Psoas muscle (tissue), 8 donors: Measurements from ENCODE around the gene TOP3A. TPM values are rescaled to one million over a fixed set of nuclear protein-coding genes. Genes with fewer than 3 reads are reported as not detected.

Source experiments
- ATAC-seq, 4 donors: fragments of 200-7000 bp; cut with Tn5 transposase; one replicate each; pipeline ENCODE4 v1.9.1; 2020; ENCODE audit warnings: moderate library complexity in 3 of 4, mild to moderate bottlenecking in 2 of 4
- DNase-seq, 2 donors: peaks; one replicate each; pipeline ENCODE4 v3.0.0-alpha.2; 2020
- H3K27ac ChIP-seq: fragments of 200-600 bp; one replicate; pipeline ENCODE4 v1.8.0; 2022
- H3K27me3 ChIP-seq, 3 donors: fragments of 200-600 bp in 1 of 3; one replicate each; pipeline versions ENCODE4 v1.6.1 to v1.8.0; 2013 to 2022; ENCODE audit warnings: low read length in 2 of 3, mild to moderate bottlenecking in 2 of 3, moderate library complexity in 1 of 3; ENCODE audit not compliant: insufficient read depth in 3 of 3
- H3K36me3 ChIP-seq, 2 donors: fragments of 200-600 bp in 1 of 2; one replicate each; pipeline versions ENCODE4 v1.6.1 to v1.8.0; 2013 to 2022; ENCODE audit warnings: low read depth in 1 of 2, mild to moderate bottlenecking in 1 of 2, moderate library complexity in 1 of 2; ENCODE audit not compliant: insufficient read depth in 1 of 2
- H3K4me1 ChIP-seq: fragments of 200-600 bp; one replicate; pipeline ENCODE4 v1.8.0; 2022
- H3K4me3 ChIP-seq: fragments of 200-600 bp; one replicate; pipeline ENCODE4 v1.8.0; 2022; ENCODE audit warnings: mild to moderate bottlenecking
- H3K9me3 ChIP-seq: fragments of 200-600 bp; one replicate; pipeline ENCODE4 v1.8.0; 2022
- CTCF ChIP-seq: fragments of 200-600 bp; IDR thresholded peaks from one replicate; pipeline ENCODE4 v1.8.0; 2022; ENCODE audit warnings: antibody characterized with exemption
- WGBS, 3 donors: extraction: QIAGEN DNeasy Blood & Tissue Kit; methylation state at CpG; one replicate each; pipeline versions ENCODE4 v1.1.6 to v1.1.7; 2013; 5-methylcytosine and 5-hydroxymethylcytosine counted together
- intact Hi-C, 2 donors: fragments of 100-400 bp; cut with DNase I; formaldehyde crosslinking; loops; one replicate each; pipeline versions ENCODE4 v1.11.0 to v1.14.2; 2022
- polyA plus RNA-seq, 3 donors: library from polyadenylated mRNA; stranded (reverse); fragments of 200-250 nt; gene quantifications; one replicate each; pipeline ENCODE4 v1.2.3, GENCODE V29; 2013
- total RNA-seq, 4 donors: library from RNA; stranded (reverse); fragmentation: NEBNext Ultra II Directional in 2 of 4; extraction: Animal tissue kit (Norgen Biotek cat#: 25700) in 2 of 4; gene quantifications; one replicate each; pipeline versions ENCODE4 v1.2.1 to v1.2.4, GENCODE V29; 2021 to 2023
- donor health status: healthy with polysubstance abuse.
- donor health status: DM: no; HTN: no; CAD: no; lungs with moderate emphysema.
- donor health status: Bipolar disorder and iron deficiency.
- donor health status: healthy.
- donor health status: DM: yes; HTN: yes; CAD: no.
- donor health status: DM: no; HTN: no; CAD: no.
- donor health status: DM: no; HTN: no; CAD: no.
- donor health status: DM: yes; HTN: yes; CAD: no.

Gene TOP3A
- total and polyA plus RNA-seq, 7 donors = 8.8 to 24.3 (median 13.6) TPM

DNA sequence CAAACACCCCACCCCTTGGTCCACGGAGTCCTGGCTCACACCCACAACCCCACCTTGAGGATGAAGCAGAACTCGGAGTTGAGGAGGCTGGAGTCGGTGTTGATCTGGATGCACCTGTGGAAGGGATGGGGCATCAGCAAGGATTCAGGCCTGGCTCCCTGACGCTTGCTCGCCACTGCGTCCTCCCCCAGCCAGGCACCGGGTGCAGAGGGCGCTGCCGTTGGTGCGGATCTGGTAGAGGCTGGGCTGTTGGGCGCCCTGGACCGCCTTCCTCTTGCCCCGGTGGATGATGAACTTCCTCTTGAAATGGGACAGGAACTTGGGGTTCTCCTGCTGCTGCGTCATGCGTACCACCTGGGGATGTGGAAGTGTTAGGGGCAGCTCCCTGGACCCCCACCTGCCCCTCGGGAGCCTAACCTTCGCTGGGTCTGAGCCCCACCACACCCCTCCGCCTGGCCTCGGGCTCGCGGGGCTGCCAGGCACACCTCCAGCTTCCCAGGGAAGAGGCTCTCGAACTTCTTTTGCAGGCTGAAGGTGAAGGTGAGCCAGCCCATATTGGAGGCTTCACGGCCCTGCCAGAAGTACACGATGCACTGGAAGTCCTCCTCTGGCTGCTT is 68.6 kb downstream of the TOP3A start:
- intact Hi-C loops = no loop called here
- TF ChIP-seq CTCF = no peak
- Histone ChIP-seq H3K4me3 (no peak overlapping the region), H3K4me1 (peaks cover 3% of the 10 kb centered on the region), H3K9me3 (no peaks in the 10 kb centered on the region), H3K36me3 (peaks cover 12 to 93% of the 10 kb centered on the region in 2 donors), H3K27ac (no peak overlapping the region), H3K27me3 (no peaks in the 10 kb centered on the region)
- 86 to 88% (median 87%) methylated on average over 18 to 24 of the region's 24 CpGs for WGBS, 3 donors
- ATAC-seq (no peak), DNase-seq (no peak)

DNA sequence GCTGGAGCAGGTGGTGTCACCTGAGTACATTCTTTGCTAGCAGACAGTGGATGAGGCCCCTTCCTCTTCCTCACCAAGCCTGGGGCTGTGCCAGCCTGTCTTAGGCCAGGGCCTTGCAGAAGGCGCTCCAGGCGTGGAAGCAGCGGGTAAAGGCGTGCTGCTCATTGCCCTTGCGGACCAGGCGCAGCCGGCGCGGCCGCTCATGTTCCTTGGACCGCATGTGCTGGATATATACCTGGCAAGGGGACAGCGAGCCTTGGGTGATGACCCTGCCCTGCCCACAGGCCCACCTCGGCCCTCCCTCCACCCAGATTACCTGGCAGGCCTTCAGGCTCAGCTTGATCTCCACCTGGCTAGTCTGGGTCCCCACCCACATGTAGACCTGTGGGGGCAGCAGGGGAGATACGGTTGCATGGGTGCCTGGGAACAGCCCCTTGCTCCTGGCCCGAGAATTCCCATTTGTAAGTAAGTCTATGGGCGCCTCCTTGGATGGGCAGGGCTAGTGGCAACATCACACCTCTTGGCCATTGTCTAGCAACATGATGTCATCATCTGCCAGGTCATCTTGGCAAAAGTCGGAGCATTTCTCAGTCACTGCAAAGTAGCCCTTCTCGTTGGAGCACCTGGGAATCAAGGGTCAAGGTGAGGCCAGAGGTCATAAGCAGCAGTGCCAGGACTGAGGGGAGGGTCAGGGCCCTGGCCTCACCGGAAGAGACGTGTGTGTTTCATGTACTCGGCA is 69.6 kb downstream of the TOP3A start:
- no peak overlapping the region for H3K27ac ChIP-seq
- H3K4me1 ChIP-seq = peaks cover 3% of the 10 kb centered on the region
- WGBS, 3 donors = 82 to 87% (median 85%) methylated on average over 21 of the region's 21 CpGs
- TF ChIP-seq CTCF = no peak
- H3K9me3 ChIP-seq = no peaks in the 10 kb centered on the region
- ATAC-seq (no peak), DNase-seq (no peak)
- no peak overlapping the region for H3K4me3 ChIP-seq
- no peaks in the 10 kb centered on the region for H3K27me3 ChIP-seq
- intact Hi-C loops = no loop called here
- peaks cover 8 to 91% of the 10 kb centered on the region in 2 donors for H3K36me3 ChIP-seq

DNA sequence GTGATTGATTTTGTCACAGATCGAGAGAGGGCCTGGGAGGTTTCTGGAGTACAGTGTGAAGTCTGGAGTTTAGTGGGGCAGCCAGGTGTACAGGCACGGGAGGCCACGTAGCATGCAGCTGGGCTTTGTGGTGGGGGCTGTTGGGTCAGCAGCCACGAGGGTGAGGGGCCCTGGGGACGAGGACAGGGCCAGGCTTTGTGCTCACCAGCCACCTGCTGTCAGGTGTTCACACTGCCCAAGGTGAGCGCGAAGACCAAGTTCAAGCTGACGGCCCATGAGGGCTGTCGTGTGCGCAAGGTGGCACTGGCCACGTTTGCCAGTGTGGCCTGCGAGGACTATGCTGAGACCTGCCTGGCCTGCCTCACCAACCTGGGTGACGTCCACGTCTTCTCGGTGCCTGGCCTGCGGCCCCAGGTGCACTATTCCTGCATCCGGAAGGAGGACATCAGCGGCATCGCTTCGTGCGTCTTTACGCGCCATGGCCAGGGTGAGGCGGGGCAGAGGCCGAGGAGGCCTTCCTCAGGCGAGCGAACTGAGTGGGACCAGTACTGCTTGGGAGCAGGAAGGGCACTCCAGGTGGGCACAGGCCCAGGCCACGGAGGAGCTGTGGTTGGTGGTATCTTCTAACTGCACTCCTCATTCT is 73.4 kb downstream of the TOP3A start:
- Histone ChIP-seq H3K4me3 (no peak overlapping the region), H3K27me3 (no peaks in the 10 kb centered on the region), H3K9me3 (no peaks in the 10 kb centered on the region), H3K4me1 (no peaks in the 10 kb centered on the region), H3K36me3 (peaks cover 0 to 73% of the 10 kb centered on the region in 2 donors), H3K27ac (no peak overlapping the region)
- TF ChIP-seq CTCF = no peak
- intact Hi-C loops = no loop called here
- ATAC-seq (peak in 1 of 4 donors; percentile 21), DNase-seq (no peak)
- WGBS, 3 donors = 80 to 85% (median 85%) methylated on average over 27 to 28 of the region's 28 CpGs

DNA sequence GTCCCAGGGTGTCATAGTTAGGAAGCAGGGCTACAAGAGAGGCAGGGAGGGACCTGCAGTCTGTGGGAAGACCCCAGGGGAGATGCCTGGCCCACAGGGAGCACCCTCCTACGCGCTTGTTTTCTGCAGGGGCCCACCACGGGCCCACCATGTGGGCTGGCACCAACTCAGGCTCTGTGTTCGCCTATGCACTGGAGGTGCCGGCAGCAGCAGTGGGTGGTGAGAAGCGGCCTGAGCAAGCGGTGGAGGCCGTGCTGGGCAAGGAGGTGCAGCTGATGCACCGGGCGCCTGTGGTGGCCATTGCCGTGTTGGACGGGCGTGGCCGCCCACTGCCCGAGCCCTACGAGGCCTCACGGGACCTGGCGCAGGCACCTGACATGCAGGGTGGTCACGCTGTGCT is 74.3 kb downstream of the TOP3A start:
- H3K36me3 ChIP-seq = peaks cover 0 to 71% of the 10 kb centered on the region in 2 donors
- peak in 1 of 4 donors; percentile 1 for ATAC-seq

More for the DNA sequence above, 74.3 kb downstream of the TOP3A start:
- Histone ChIP-seq H3K27ac (no peak overlapping the region), H3K4me1 (no peaks in the 10 kb centered on the region), H3K27me3 (no peaks in the 10 kb centered on the region), H3K9me3 (no peaks in the 10 kb centered on the region), H3K4me3 (no peak overlapping the region)
- 87 to 91% (median 90%) methylated on average over 17 to 19 of the region's 19 CpGs for WGBS, 3 donors
- no peak for DNase-seq
- intact Hi-C loops = no loop called here
- TF ChIP-seq CTCF = no peak
